ENCODE measurements around the gene TNFSF13B. TPM values are rescaled to one million over a fixed set of nuclear protein-coding genes. Genes with fewer than 3 reads are reported as not detected.

TNFSF13B gene
- total RNA-seq, 1 experiment from 2014 or later, result 2.5 TPM

DNA sequence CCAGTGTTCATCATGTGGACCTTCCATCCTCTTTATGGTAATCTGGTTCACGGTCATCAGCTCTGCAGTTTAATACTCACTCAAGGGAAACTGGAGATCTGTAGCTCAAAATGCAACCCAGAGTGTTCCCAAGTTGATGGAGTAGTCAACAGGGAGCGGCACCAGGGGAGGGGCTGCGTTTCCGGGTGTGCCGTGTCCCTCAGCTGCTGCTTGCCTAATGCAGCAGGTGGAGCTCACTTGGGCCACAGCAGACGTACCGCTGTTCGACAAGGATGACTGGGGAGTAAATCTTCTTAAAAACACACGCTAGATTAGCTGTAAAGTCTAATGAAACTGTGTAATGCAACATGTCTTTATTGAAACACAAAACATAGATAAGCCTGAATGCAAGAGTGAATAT is 81.1 kb downstream of the TNFSF13B start:
- intact Hi-C loops (cut with micrococcal nuclease), result no loop called here
- CTCF ChIA-PET, result interaction anchor here (0.6 to 3.3 kb wide), 6 partner anchors 9 to 1949 kb away, joined by 3 to 20 read pairs (median 6); no protein-coding TSS in a partner anchor
- Mint-ChIP-seq H3K4me3 (ENCODE audit: unreplicated experiment) (no peak overlapping the region), H3K36me3 (ENCODE audit: insufficient read depth, unreplicated experiment) (no peaks in the 10 kb centered on the region), H3K4me1 (ENCODE audit: insufficient read depth, unreplicated experiment) (no peaks in the 10 kb centered on the region), H3K9me3 (ENCODE audit: unreplicated experiment) (no peaks in the 10 kb centered on the region), H3K27ac (ENCODE audit: low read depth, unreplicated experiment) (no peak overlapping the region), H3K27me3 (ENCODE audit: insufficient read depth, unreplicated experiment) (peaks cover 87% of the 10 kb centered on the region)
- DNase-seq (ENCODE audit: unreplicated experiment), result no peak
- TF ChIP-seq, protein P1, sequence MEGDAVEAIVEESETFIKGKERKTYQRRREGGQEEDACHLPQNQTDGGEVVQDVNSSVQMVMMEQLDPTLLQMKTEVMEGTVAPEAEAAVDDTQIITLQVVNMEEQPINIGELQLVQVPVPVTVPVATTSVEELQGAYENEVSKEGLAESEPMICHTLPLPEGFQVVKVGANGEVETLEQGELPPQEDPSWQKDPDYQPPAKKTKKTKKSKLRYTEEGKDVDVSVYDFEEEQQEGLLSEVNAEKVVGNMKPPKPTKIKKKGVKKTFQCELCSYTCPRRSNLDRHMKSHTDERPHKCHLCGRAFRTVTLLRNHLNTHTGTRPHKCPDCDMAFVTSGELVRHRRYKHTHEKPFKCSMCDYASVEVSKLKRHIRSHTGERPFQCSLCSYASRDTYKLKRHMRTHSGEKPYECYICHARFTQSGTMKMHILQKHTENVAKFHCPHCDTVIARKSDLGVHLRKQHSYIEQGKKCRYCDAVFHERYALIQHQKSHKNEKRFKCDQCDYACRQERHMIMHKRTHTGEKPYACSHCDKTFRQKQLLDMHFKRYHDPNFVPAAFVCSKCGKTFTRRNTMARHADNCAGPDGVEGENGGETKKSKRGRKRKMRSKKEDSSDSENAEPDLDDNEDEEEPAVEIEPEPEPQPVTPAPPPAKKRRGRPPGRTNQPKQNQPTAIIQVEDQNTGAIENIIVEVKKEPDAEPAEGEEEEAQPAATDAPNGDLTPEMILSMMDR (IDR thresholded peaks at IDR 0.05; ENCODE audit: unreplicated experiment), result no peak
- no TSS peak for BruUV-seq (replicated peaks)
- POLR2A ChIA-PET, result interaction anchor here (0.5 to 1.2 kb wide), 2 partner anchors 12 to 152 kb away, joined by 3 read pairs; no protein-coding TSS in a partner anchor

DNA sequence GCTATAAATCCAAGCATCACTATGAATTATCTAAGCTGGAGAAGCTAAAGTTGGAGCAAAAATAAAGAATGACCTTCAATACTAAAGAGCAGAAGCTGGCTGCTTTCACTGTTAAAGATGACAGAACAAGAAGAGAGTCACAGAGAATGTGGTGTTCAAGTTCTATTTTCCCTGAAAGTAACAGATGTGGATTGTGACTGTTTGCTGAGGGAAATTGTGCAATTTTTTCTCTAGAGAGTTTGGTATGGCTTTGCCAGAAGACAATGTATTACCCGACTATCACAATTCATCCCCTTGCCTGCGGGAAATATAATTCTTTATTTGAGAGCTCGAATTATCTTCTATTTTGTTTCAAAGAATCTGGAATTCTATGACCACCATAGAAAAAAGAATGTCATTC is 83.1 kb downstream of the TNFSF13B start:
- DNase-seq (ENCODE audit: unreplicated experiment), result no peak
- no peak overlapping the region for H3K4me3 Mint-ChIP-seq (ENCODE audit: unreplicated experiment)
- peaks cover 79% of the 10 kb centered on the region for H3K27me3 Mint-ChIP-seq (ENCODE audit: insufficient read depth, unreplicated experiment)
- CTCF ChIA-PET, result interaction anchor here (0.7 to 3.3 kb wide), 3 partner anchors 11 to 305 kb away, joined by 3 to 20 read pairs (median 14); no protein-coding TSS in a partner anchor
- no TSS peak for BruUV-seq (replicated peaks)
- POLR2A ChIA-PET, result interaction anchor here (1.2 kb wide), 1 partner anchor 10 kb away, joined by 4 read pairs; no protein-coding TSS in a partner anchor
- no peak overlapping the region for H3K27ac Mint-ChIP-seq (ENCODE audit: low read depth, unreplicated experiment)
- intact Hi-C loops (cut with micrococcal nuclease), result no loop called here
- no peaks in the 10 kb centered on the region for H3K9me3 Mint-ChIP-seq (ENCODE audit: unreplicated experiment)
- H3K4me1 Mint-ChIP-seq (ENCODE audit: insufficient read depth, unreplicated experiment), result no peaks in the 10 kb centered on the region
- no peaks in the 10 kb centered on the region for H3K36me3 Mint-ChIP-seq (ENCODE audit: insufficient read depth, unreplicated experiment)
- TF ChIP-seq, protein P1 (IDR thresholded peaks at IDR 0.05; ENCODE audit: unreplicated experiment), result no peak

- intact Hi-C loops (cut with micrococcal nuclease), result no loop called here
- Mint-ChIP-seq H3K27me3 (ENCODE audit: insufficient read depth, unreplicated experiment) (peaks cover 80% of the 10 kb centered on the region), H3K4me1 (ENCODE audit: insufficient read depth, unreplicated experiment) (no peaks in the 10 kb centered on the region), H3K36me3 (ENCODE audit: insufficient read depth, unreplicated experiment) (no peaks in the 10 kb centered on the region), H3K9me3 (ENCODE audit: unreplicated experiment) (no peaks in the 10 kb centered on the region), H3K4me3 (ENCODE audit: unreplicated experiment) (no peak overlapping the region), H3K27ac (ENCODE audit: low read depth, unreplicated experiment) (no peak overlapping the region)
- no TSS peak for BruUV-seq (replicated peaks)
- no peak for DNase-seq (ENCODE audit: unreplicated experiment)
- ChIA-PET POLR2A (no interaction called here), CTCF (interaction anchor here (1.5 kb wide), 1 partner anchor 14 kb away, joined by 3 read pairs; no protein-coding TSS in a partner anchor)
- TF ChIP-seq, protein P1 (IDR thresholded peaks at IDR 0.05; ENCODE audit: unreplicated experiment), result no peak
Measured at GRCh38 chr13:108357228-108357627, 87.7 kb downstream of the TNFSF13B start.

Other genes starting within 250 kb of the TNFSF13B start
- 17.7 and 18.2 TPM in 2 replicates for gene LIG4, start 54.2 kb upstream of the TNFSF13B start, total RNA-seq (2022)
- gene ABHD13, start 51.3 kb upstream of the TNFSF13B start, total RNA-seq (2022), result 6.2 and 6.6 TPM in 2 replicates

Measured in MCF 10A (cell line).